ENCODE data around the gene SRP19. TPM values are rescaled to one million over a fixed set of nuclear protein-coding genes. Genes with fewer than 3 reads are reported as not detected.

The SRP19 gene
- total and polyA plus RNA-seq, 8 donors = 38.5 to 88.2 (median 67.6) TPM

- no peak overlapping the region for H3K4me3 ChIP-seq
- ATAC-seq (no peak), DNase-seq (no peak)
- H3K27me3 ChIP-seq = no peaks in the 10 kb centered on the region
- H3K9me3 ChIP-seq = no peaks in the 10 kb centered on the region
- peaks cover 0 to 49% of the 10 kb centered on the region in 2 donors for H3K36me3 ChIP-seq
- peaks cover 0 to 11% of the 10 kb centered on the region in 2 donors for H3K4me1 ChIP-seq
- TF ChIP-seq, protein P1, sequence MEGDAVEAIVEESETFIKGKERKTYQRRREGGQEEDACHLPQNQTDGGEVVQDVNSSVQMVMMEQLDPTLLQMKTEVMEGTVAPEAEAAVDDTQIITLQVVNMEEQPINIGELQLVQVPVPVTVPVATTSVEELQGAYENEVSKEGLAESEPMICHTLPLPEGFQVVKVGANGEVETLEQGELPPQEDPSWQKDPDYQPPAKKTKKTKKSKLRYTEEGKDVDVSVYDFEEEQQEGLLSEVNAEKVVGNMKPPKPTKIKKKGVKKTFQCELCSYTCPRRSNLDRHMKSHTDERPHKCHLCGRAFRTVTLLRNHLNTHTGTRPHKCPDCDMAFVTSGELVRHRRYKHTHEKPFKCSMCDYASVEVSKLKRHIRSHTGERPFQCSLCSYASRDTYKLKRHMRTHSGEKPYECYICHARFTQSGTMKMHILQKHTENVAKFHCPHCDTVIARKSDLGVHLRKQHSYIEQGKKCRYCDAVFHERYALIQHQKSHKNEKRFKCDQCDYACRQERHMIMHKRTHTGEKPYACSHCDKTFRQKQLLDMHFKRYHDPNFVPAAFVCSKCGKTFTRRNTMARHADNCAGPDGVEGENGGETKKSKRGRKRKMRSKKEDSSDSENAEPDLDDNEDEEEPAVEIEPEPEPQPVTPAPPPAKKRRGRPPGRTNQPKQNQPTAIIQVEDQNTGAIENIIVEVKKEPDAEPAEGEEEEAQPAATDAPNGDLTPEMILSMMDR (IDR thresholded peaks at IDR 0.05) = no peak
- no peak overlapping the region for H3K27ac ChIP-seq
- intact Hi-C loops (cut with DNase I) = no loop called here
These were observed 45.5 kb downstream of the SRP19 start for GRCh38 chr5:112906637-112907036.

GRCh38 chr5:112907166-112907631 lies 46.1 kb downstream of the SRP19 start:
- intact Hi-C loops (cut with DNase I) = no loop called here
- no peaks in the 10 kb centered on the region for H3K9me3 ChIP-seq
- H3K36me3 ChIP-seq = peaks cover 0 to 44% of the 10 kb centered on the region in 2 donors
- no peak for ATAC-seq
- no peak for DNase-seq
- H3K27ac ChIP-seq = no peak overlapping the region
- H3K4me3 ChIP-seq = no peak overlapping the region
- H3K4me1 ChIP-seq = peaks cover 0 to 11% of the 10 kb centered on the region in 2 donors
- no peaks in the 10 kb centered on the region for H3K27me3 ChIP-seq
- TF ChIP-seq, protein P1 (IDR thresholded peaks at IDR 0.05) = no peak

- TF ChIP-seq, protein P1 (IDR thresholded peaks at IDR 0.05) = no peak
- Histone ChIP-seq H3K27ac (no peak overlapping the region), H3K4me3 (no peak overlapping the region), H3K27me3 (no peaks in the 10 kb centered on the region), H3K4me1 (peaks cover 0 to 27% of the 10 kb centered on the region in 2 donors), H3K9me3 (no peaks in the 10 kb centered on the region), H3K36me3 (peaks cover 0 to 42% of the 10 kb centered on the region in 2 donors)
- DNase-seq = no peak
- ATAC-seq = no peak
- intact Hi-C loops (cut with DNase I) = no loop called here
These were observed 47.8 kb downstream of the SRP19 start for GRCh38 chr5:112908854-112909253.

- Histone ChIP-seq H3K9me3 (no peaks in the 10 kb centered on the region), H3K27me3 (no peaks in the 10 kb centered on the region), H3K27ac (no peak overlapping the region), H3K4me3 (no peak overlapping the region), H3K36me3 (peaks cover 0 to 42% of the 10 kb centered on the region in 2 donors), H3K4me1 (peaks cover 0 to 27% of the 10 kb centered on the region in 2 donors)
- TF ChIP-seq, protein P1 (IDR thresholded peaks at IDR 0.05) = no peak
- ATAC-seq = no peak
- DNase-seq = no peak
- intact Hi-C loops (cut with DNase I) = no loop called here
These were observed 49.4 kb downstream of the SRP19 start for GRCh38 chr5:112910529-112910928.

DNA sequence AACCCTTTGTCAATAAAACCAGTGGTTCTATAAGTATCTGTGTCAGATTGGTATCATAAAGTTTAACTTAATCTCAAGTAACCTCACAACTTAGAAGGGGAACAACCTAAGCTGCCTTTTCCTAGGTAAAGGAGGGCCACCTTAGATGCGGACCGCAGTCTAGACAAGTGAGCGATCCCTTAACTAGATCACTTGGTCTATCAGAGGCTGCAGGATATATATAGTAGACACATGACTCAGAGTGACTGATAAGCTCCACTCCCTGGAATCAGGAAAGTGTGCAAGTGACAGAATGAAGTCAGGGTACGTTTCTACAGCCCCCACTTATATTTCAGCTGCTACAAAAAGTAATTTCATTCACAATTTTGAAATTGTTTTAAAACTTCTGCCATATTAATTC lies 53.5 kb downstream of the SRP19 start:
- H3K9me3 ChIP-seq = no peaks in the 10 kb centered on the region
- TF ChIP-seq, protein P1 (IDR thresholded peaks at IDR 0.05) = no peak
- intact Hi-C loops (cut with DNase I) = no loop called here
- no peak overlapping the region for H3K4me3 ChIP-seq
- peaks cover 0 to 65% of the 10 kb centered on the region in 2 donors for H3K4me1 ChIP-seq
- no peaks in the 10 kb centered on the region for H3K27me3 ChIP-seq
- no peak for DNase-seq
- H3K36me3 ChIP-seq = peaks cover 0 to 49% of the 10 kb centered on the region in 2 donors
- peak; percentile 43 for ATAC-seq
- H3K27ac ChIP-seq = no peak overlapping the region
